Progenitor cell of endocrine pancreas (in vitro differentiated cells): ENCODE data around the gene HMGCS1. TPM values are rescaled to one million over a fixed set of nuclear protein-coding genes. Genes with fewer than 3 reads are reported as not detected.

Experiments
- DNase-seq: peaks from one replicate; pipeline ENCODE4 v3.0.0; 2021; ENCODE audit warnings: low spot score; ENCODE audit not compliant: unreplicated experiment
- H3K27ac Mint-ChIP-seq: 2 replicates; pipeline ENCODE4 v1.8.0; 2021; ENCODE audit warnings: mild to moderate bottlenecking, moderate library complexity, mixed read lengths
- H3K27me3 Mint-ChIP-seq: 2 replicates; pipeline ENCODE4 v1.8.0; 2021; ENCODE audit warnings: mixed read lengths
- H3K36me3 Mint-ChIP-seq: 2 replicates; pipeline ENCODE4 v1.8.0; 2022; ENCODE audit warnings: mixed read lengths; ENCODE audit not compliant: insufficient read depth
- H3K4me1 Mint-ChIP-seq: 2 replicates; pipeline ENCODE4 v1.8.0; 2021; ENCODE audit warnings: low read depth, mixed read lengths
- H3K4me3 Mint-ChIP-seq: 2 replicates; pipeline ENCODE4 v1.8.0; 2021; ENCODE audit warnings: low read depth, mild to moderate bottlenecking, moderate library complexity, mixed read lengths
- H3K9me3 Mint-ChIP-seq: 2 replicates; pipeline ENCODE4 v1.8.0; 2021; ENCODE audit warnings: low read depth, mixed read lengths
- CTCF ChIP-seq: fragments of 200-600 bp; sonication (generic); IDR thresholded peaks from one replicate; pipeline ENCODE4 v1.5.0; 2021; ENCODE audit warnings: antibody characterized with exemption, mild to moderate bottlenecking; ENCODE audit not compliant: unreplicated experiment
- total RNA-seq: library from RNA; stranded (reverse); gene quantifications from 2 replicates; pipeline ENCODE4 v1.2.1, GENCODE V29; 2021

The HMGCS1 gene
- total RNA-seq, 1 donor from 2014 or later: 170 TPM

GRCh38 chr5:43300112-43300511, 13.1 kb downstream of the HMGCS1 start:
- H3K4me3 Mint-ChIP-seq: no peak overlapping the region
- no peak for TF ChIP-seq CTCF
- no peak overlapping the region for H3K27ac Mint-ChIP-seq
- no peaks in the 10 kb centered on the region for H3K9me3 Mint-ChIP-seq
- H3K27me3 Mint-ChIP-seq: no peaks in the 10 kb centered on the region
- H3K36me3 Mint-ChIP-seq: peaks cover 20% of the 10 kb centered on the region
- H3K4me1 Mint-ChIP-seq: peaks cover 15% of the 10 kb centered on the region
- no peak for DNase-seq

GRCh38 chr5:43298443-43298842, 14.8 kb downstream of the HMGCS1 start:
- no peak overlapping the region for H3K4me3 Mint-ChIP-seq
- peaks cover 15% of the 10 kb centered on the region for H3K4me1 Mint-ChIP-seq
- H3K36me3 Mint-ChIP-seq: peaks cover 30% of the 10 kb centered on the region
- DNase-seq: no peak
- no peaks in the 10 kb centered on the region for H3K9me3 Mint-ChIP-seq
- no peaks in the 10 kb centered on the region for H3K27me3 Mint-ChIP-seq
- no peak overlapping the region for H3K27ac Mint-ChIP-seq
- no peak for TF ChIP-seq CTCF

GRCh38 chr5:43296835-43297234, 16.4 kb downstream of the HMGCS1 start:
- Mint-ChIP-seq H3K4me3 (no peak overlapping the region), H3K36me3 (peaks cover 29% of the 10 kb centered on the region), H3K27me3 (no peaks in the 10 kb centered on the region), H3K9me3 (no peaks in the 10 kb centered on the region), H3K4me1 (peaks cover 7% of the 10 kb centered on the region), H3K27ac (no peak overlapping the region)
- TF ChIP-seq CTCF: no peak
- DNase-seq: no peak

GRCh38 chr5:43295202-43295601, 18.0 kb downstream of the HMGCS1 start:
- TF ChIP-seq CTCF: no peak
- Mint-ChIP-seq H3K9me3 (no peaks in the 10 kb centered on the region), H3K4me3 (no peak overlapping the region), H3K4me1 (no peaks in the 10 kb centered on the region), H3K36me3 (peaks cover 29% of the 10 kb centered on the region), H3K27ac (no peak overlapping the region), H3K27me3 (no peaks in the 10 kb centered on the region)
- DNase-seq: no peak

- no peak overlapping the region for H3K4me3 Mint-ChIP-seq
- H3K4me1 Mint-ChIP-seq: no peaks in the 10 kb centered on the region
- H3K36me3 Mint-ChIP-seq: peaks cover 31% of the 10 kb centered on the region
- H3K27ac Mint-ChIP-seq: no peak overlapping the region
- no peak for TF ChIP-seq CTCF
- no peak for DNase-seq
- H3K27me3 Mint-ChIP-seq: no peaks in the 10 kb centered on the region
- no peaks in the 10 kb centered on the region for H3K9me3 Mint-ChIP-seq
Measured at GRCh38 chr5:43294226-43294625, 19.0 kb downstream of the HMGCS1 start.
